Activated T-helper 17 cell treated with anti-CD3 and anti-CD28 coated beads, Interleukin-2, amount 50 U/mL, for 72 hours (primary cell): ENCODE measurements around the gene HNMT. TPM values are rescaled to one million over a fixed set of nuclear protein-coding genes. Genes with fewer than 3 reads are reported as not detected.
"Not testable (repeated sequence)": the region's sequence is repeated elsewhere in the genome, so short reads cannot be mapped to it uniquely, and the experiment has no call there.

Source experiments
- ATAC-seq: fragments of 150-1000 bp; cut with Tn5 transposase; replicated peaks from 2 replicates; pipeline ENCODE4 v1.10.0; 2021; ENCODE audit warnings: mild to moderate bottlenecking, moderate library complexity
- H3K27ac Mint-ChIP-seq: one replicate; pipeline ENCODE4 v1.8.0; 2022; ENCODE audit warnings: mixed read lengths
- H3K27me3 Mint-ChIP-seq: one replicate; pipeline ENCODE4 v1.8.0; 2022; ENCODE audit warnings: mixed read lengths
- H3K36me3 Mint-ChIP-seq: one replicate; pipeline ENCODE4 v1.8.0; 2022; ENCODE audit warnings: low read depth, mild to moderate bottlenecking, mixed read lengths
- H3K4me1 Mint-ChIP-seq: one replicate; pipeline ENCODE4 v1.8.0; 2022; ENCODE audit warnings: mixed read lengths
- H3K4me3 Mint-ChIP-seq: one replicate; pipeline ENCODE4 v1.8.0; 2022; ENCODE audit warnings: mild to moderate bottlenecking, mixed read lengths
- H3K9me3 Mint-ChIP-seq: one replicate; pipeline ENCODE4 v1.8.0; 2022; ENCODE audit warnings: mixed read lengths
- total RNA-seq, 2 donors: library from RNA; stranded (reverse); gene quantifications; one replicate each; pipeline ENCODE4 v1.2.3, GENCODE V29; 2022

HNMT gene
- total RNA-seq, 2 donors from 2014 or later = not detected

- Mint-ChIP-seq H3K4me1 (no peaks in the 10 kb centered on the region), H3K4me3 (no peak overlapping the region), H3K27me3 (no peaks in the 10 kb centered on the region), H3K27ac (no peak overlapping the region), H3K9me3 (no peaks in the 10 kb centered on the region), H3K36me3 (no peaks in the 10 kb centered on the region)
- ATAC-seq = no peak
Observed at GRCh38 chr2:137976274-137976673, 12.0 kb downstream of the HNMT start.

GRCh38 chr2:137977790-137978189 lies 13.5 kb downstream of the HNMT start:
- Mint-ChIP-seq H3K27ac (no peak overlapping the region), H3K4me1 (no peaks in the 10 kb centered on the region), H3K27me3 (peaks cover 3% of the 10 kb centered on the region), H3K36me3 (no peaks in the 10 kb centered on the region), H3K4me3 (no peak overlapping the region), H3K9me3 (no peaks in the 10 kb centered on the region)
- no peak for ATAC-seq

GRCh38 chr2:137980459-137980858 lies 16.2 kb downstream of the HNMT start:
- H3K4me3 Mint-ChIP-seq = no peak overlapping the region
- ATAC-seq = no peak
- H3K36me3 Mint-ChIP-seq = no peaks in the 10 kb centered on the region

DNA sequence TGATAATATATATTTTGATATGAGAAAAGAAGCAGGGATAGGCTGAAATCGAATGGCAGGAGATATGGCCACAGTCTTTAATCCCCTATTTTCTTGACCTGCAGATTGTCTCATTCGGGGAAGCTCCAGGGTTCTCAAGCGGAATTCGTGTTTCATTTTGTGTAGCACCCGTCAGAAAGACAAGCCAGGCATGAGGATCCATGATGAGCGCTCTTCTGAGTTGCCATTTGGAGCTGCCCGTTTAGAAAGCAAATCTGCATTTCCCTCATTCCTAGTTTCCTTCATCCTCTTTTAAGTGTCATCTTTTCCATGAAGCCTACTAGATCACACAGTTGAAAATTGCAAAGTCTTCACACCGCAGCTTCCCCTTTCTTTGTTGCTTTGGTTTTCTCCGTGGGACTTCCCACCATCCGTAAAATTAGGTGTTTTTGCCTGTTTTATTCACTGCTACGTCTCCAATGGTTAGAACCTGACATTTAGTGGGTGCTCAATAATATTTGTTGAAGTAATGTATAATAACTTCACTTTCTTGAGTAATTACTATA lies 16.9 kb downstream of the HNMT start:
- H3K36me3 Mint-ChIP-seq = no peaks in the 10 kb centered on the region
- no peak overlapping the region for H3K27ac Mint-ChIP-seq
- H3K9me3 Mint-ChIP-seq = no peaks in the 10 kb centered on the region
- H3K4me3 Mint-ChIP-seq = no peak overlapping the region
- no peaks in the 10 kb centered on the region for H3K4me1 Mint-ChIP-seq
- H3K27me3 Mint-ChIP-seq = peaks cover 3% of the 10 kb centered on the region
- ATAC-seq = no peak

More at GRCh38 chr2:137980459-137980858, 16.2 kb downstream of the HNMT start:
- Mint-ChIP-seq H3K27me3 (peaks cover 3% of the 10 kb centered on the region), H3K27ac (no peak overlapping the region), H3K4me1 (no peaks in the 10 kb centered on the region), H3K9me3 (no peaks in the 10 kb centered on the region)

GRCh38 chr2:137983581-137983980 lies 19.3 kb downstream of the HNMT start:
- H3K4me3 Mint-ChIP-seq = no peak overlapping the region
- H3K27ac Mint-ChIP-seq = no peak overlapping the region
- peaks cover 3% of the 10 kb centered on the region for H3K27me3 Mint-ChIP-seq
- no peak for ATAC-seq
- peaks cover 3% of the 10 kb centered on the region for H3K9me3 Mint-ChIP-seq
- no peaks in the 10 kb centered on the region for H3K4me1 Mint-ChIP-seq
- H3K36me3 Mint-ChIP-seq = no peaks in the 10 kb centered on the region

DNA sequence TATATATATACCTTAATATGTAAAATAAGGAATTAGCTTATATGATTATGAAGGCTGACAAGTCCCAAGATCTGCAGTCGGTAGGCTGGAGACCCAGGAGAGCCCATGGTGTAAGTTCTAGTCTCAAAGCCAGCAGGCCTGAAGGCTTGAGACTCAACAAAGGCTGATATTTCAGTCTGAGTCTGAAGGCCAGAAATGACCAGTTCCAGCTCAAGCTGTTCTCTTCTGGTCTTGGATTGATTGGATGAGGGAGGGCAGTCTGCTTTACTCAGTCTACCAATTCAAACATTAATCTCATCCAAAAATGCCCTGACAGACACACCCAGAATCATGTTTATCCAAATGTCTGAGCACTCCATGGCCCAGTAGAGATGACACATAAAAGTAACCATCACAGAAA lies 22.0 kb downstream of the HNMT start:
- H3K36me3 Mint-ChIP-seq = no peaks in the 10 kb centered on the region
- no peaks in the 10 kb centered on the region for H3K4me1 Mint-ChIP-seq
- H3K27me3 Mint-ChIP-seq = peaks cover 3% of the 10 kb centered on the region
- ATAC-seq = no peak
- peaks cover 3% of the 10 kb centered on the region for H3K9me3 Mint-ChIP-seq
- H3K4me3 Mint-ChIP-seq = no peak overlapping the region
- no peak overlapping the region for H3K27ac Mint-ChIP-seq

DNA sequence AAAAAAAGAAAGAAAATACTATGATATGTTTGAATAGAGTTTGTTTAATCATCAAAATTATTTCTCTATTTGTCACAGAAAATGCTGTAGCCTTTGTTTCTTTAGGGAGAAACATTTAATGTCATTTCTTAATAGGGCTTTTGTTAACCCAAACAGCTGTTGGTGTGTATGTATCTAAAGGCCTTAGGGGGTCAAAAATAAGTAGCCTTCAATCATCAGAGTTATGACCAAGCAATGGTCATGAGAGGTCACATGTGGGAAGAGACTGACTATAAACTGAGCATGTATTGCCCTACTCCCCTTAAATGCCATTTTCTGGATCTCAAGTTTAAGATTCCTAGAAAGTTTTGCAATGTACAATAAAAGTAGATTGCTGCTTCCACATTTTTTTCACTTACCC lies 22.7 kb downstream of the HNMT start:
- Mint-ChIP-seq H3K27me3 (peaks cover 3% of the 10 kb centered on the region), H3K4me3 (no peak overlapping the region), H3K27ac (no peak overlapping the region), H3K4me1 (no peaks in the 10 kb centered on the region), H3K9me3 (peaks cover 3% of the 10 kb centered on the region), H3K36me3 (no peaks in the 10 kb centered on the region)
- ATAC-seq = no peak

- no peak for ATAC-seq
- H3K27ac Mint-ChIP-seq = no peak overlapping the region
- no peaks in the 10 kb centered on the region for H3K4me1 Mint-ChIP-seq
- no peaks in the 10 kb centered on the region for H3K36me3 Mint-ChIP-seq
- H3K4me3 Mint-ChIP-seq = no peak overlapping the region
- peaks cover 13% of the 10 kb centered on the region for H3K9me3 Mint-ChIP-seq
- no peaks in the 10 kb centered on the region for H3K27me3 Mint-ChIP-seq
Observed at GRCh38 chr2:137991078-137991477, 26.8 kb downstream of the HNMT start.

DNA sequence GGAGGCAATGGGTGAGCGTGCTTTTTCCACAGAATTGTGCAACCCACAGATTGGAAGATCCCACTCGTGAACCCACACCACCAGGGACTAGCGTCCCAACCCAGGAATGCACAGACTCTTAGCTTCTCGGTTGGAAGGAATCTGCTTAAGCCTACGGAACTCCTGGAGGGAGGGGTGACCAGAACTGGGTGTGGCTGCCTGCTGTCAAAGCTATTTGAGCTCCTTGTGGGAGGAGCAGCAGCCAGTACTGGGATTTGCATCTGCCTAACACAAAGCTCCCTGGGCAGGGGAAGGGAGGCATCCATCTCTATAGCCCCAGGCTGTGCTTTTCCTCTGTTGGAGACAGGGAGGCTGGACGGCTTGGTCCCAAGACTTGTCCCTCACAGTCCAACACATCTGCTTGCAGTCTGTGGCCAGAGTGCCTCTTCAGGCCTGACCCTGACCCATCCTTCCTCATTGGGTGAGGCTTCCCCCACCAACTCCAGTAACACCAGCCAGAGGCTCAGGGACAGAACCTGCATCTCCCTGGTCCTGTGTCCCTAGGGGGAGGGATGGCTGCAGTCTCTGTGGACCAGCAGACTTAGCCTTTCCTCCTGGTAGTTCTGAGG lies 27.9 kb downstream of the HNMT start:
- Mint-ChIP-seq H3K36me3 (no peaks in the 10 kb centered on the region), H3K4me1 (no peaks in the 10 kb centered on the region), H3K4me3 (no peak overlapping the region), H3K9me3 (peaks cover 13% of the 10 kb centered on the region), H3K27ac (no peak overlapping the region), H3K27me3 (no peaks in the 10 kb centered on the region)
- no peak for ATAC-seq

DNA sequence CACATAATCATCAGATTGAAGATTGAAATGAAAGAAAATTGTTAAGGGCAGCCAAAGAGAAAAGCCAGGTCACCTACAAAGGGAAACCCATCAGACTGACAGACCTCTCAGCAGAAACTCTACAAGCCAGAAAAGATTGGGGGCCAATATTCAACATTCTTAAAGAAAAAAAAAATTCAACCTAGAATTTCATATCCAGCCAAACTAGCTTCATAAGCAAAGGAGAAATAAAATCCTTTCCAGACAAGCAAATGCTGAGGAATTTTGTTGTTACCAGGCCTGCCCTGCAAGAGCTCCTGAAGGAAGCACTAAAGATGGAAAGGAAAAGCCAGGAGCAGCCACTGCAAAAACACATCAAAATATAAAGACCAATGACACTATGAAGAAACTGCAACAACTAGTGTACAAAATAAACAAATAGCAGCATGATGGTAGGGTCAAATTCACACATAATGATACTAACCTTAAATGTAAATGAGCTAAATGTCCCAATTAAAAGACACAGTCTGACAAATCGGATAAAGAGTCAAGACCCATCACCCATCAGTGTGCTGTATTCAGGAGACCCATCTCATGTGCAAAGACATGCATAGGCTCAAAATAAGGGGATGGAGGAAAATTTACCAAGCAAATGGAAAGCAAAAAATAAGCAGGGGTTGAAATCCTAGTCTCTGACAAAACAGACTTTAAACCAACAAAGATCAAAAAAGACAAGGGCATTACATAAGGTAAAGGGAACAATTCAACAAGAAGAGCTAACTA lies 29.6 kb downstream of the HNMT start:
- not testable (repeated sequence) for H3K4me1 Mint-ChIP-seq

GRCh38 chr2:137995368-137995767 lies 31.1 kb downstream of the HNMT start:
- not testable (repeated sequence) for H3K27me3 Mint-ChIP-seq, H3K27ac Mint-ChIP-seq, H3K36me3 Mint-ChIP-seq, ATAC-seq, H3K4me1 Mint-ChIP-seq, H3K9me3 Mint-ChIP-seq, H3K4me3 Mint-ChIP-seq

More for the DNA sequence above, 29.6 kb downstream of the HNMT start:
- not testable (repeated sequence) for H3K36me3 Mint-ChIP-seq, H3K9me3 Mint-ChIP-seq, H3K4me3 Mint-ChIP-seq, H3K27ac Mint-ChIP-seq, ATAC-seq, H3K27me3 Mint-ChIP-seq

DNA sequence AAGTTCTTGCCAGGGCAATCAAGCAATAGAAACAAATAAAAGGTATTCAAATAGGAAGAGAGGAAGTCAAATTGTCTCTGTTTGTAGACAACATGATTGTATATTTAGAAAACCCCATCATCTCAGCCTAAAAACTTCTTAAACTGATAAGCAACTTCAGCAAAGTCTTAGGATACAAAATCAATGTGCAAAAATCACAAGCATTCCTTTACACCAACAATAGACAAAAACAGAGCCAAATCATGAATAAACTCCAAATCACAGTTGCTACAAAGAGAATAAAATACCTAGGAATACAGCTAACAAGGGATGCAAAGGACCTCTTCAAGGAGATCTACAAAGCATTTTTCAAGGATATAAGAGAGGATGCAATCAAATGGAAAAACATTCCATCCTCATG lies 31.9 kb downstream of the HNMT start:
- not testable (repeated sequence) for H3K36me3 Mint-ChIP-seq, H3K4me1 Mint-ChIP-seq, H3K27ac Mint-ChIP-seq, H3K9me3 Mint-ChIP-seq, H3K4me3 Mint-ChIP-seq, ATAC-seq, H3K27me3 Mint-ChIP-seq

GRCh38 chr2:137997733-137998132 lies 33.5 kb downstream of the HNMT start:
- no peak overlapping the region for H3K4me3 Mint-ChIP-seq
- no peaks in the 10 kb centered on the region for H3K4me1 Mint-ChIP-seq
- H3K36me3 Mint-ChIP-seq = no peaks in the 10 kb centered on the region
- no peaks in the 10 kb centered on the region for H3K27me3 Mint-ChIP-seq
- ATAC-seq = no peak
- peaks cover 9% of the 10 kb centered on the region for H3K9me3 Mint-ChIP-seq
- no peak overlapping the region for H3K27ac Mint-ChIP-seq

DNA sequence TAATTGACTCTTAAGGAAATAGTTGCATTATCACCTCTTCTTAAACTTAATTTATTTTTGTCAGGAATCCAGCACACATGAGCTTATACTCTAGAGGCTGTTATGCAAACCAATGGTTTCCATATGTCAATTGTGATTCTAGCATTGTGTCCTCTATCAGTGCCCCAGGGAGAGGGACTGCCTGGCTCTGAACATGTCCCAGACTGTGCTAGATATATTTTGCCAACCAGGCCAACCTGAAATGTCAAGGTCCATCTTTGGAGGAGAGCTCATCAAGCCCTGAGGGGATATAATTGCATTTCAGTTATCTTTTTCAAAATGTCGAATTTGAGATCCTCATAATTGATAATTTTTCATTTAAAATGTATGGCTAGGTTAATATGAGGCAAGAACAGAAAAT lies 34.2 kb downstream of the HNMT start:
- Mint-ChIP-seq H3K9me3 (peaks cover 5% of the 10 kb centered on the region), H3K27ac (no peak overlapping the region), H3K4me1 (no peaks in the 10 kb centered on the region), H3K36me3 (no peaks in the 10 kb centered on the region), H3K27me3 (no peaks in the 10 kb centered on the region), H3K4me3 (no peak overlapping the region)
- no peak for ATAC-seq

DNA sequence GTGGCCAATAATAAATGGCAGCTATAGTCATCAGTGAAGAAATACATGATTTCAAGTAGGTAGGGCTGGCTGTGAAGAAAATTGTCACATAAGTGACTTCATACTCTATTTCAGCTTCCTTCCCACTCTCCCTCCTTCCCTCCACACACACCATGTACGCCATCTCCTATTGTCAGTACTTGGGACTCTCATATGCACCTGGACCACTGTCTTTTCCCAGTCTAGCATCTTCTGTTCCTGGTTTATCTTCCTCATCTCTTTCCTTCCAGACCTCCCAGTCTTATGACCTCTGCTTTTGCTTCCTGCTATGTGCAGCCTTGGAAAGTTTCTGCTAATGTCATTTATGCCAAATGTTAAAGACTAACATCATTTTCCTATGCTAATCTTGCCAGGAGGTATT lies 35.0 kb downstream of the HNMT start:
- Mint-ChIP-seq H3K36me3 (no peaks in the 10 kb centered on the region), H3K27ac (no peak overlapping the region), H3K4me1 (no peaks in the 10 kb centered on the region), H3K27me3 (no peaks in the 10 kb centered on the region), H3K4me3 (no peak overlapping the region), H3K9me3 (peaks cover 4% of the 10 kb centered on the region)
- no peak for ATAC-seq
